ENCODE measurements around the gene TRMT1. TPM values are rescaled to one million over a fixed set of nuclear protein-coding genes. Genes with fewer than 3 reads are reported as not detected.

TRMT1 gene
- total RNA-seq, 4 donors from 2014 or later, result 25.7 to 30.0 (median 28.7) TPM

- H3K27ac ChIP-seq, result peak overlapping the region in 3 of 4 donors; percentile 69 to 89 (median 85)
- H3K36me3 ChIP-seq, result peaks cover 0 to 26% of the 10 kb centered on the region in 2 donors
- H3K27me3 ChIP-seq, result peaks cover 5% of the 10 kb centered on the region
- ATAC-seq, result no peak
- TF ChIP-seq POLR2A (IDR thresholded peaks at IDR 0.05) (no peak), EP300 (IDR thresholded peaks at IDR 0.05) (no peak), POLR2AphosphoS5 (IDR thresholded peaks at IDR 0.05) (no peak), CTCF (IDR thresholded peaks at IDR 0.05) (no peak)
- peak overlapping the region in 1 of 2 donors; percentile 27 for H3K4me3 ChIP-seq
- H3K4me1 ChIP-seq, result peaks cover 0 to 61% (median 11%) of the 10 kb centered on the region in 3 donors
- 83 to 87% methylated on average over 6 to 7 of the region's 13 CpGs for WGBS, 2 donors (ENCODE audit: low coverage in 1 of 2)
- no peaks in the 10 kb centered on the region for H3K9me3 ChIP-seq
These were observed 12.8 kb downstream of the TRMT1 start for GRCh38 chr19:13103581-13104359.

- 0% methylated on average over 2 of the region's 47 CpGs; no CpG with 5 or more reads in 1 of the 2 donors for WGBS, 2 donors (ENCODE audit: low coverage in 1 of 2)
- peak in 1 of 2 donors; percentile 15 for TF ChIP-seq POLR2A (IDR thresholded peaks at IDR 0.05)
- peak in 2 of 4 experiments; percentile 14 to 26 for TF ChIP-seq CTCF (IDR thresholded peaks at IDR 0.05)
- peak; percentile 77 for TF ChIP-seq POLR2AphosphoS5 (IDR thresholded peaks at IDR 0.05)
- no peak for TF ChIP-seq EP300 (IDR thresholded peaks at IDR 0.05)
- peak within 1 kb of the TSS; percentile 6 to 89 (median 82) for H3K27ac ChIP-seq
- no peaks in the 10 kb centered on the region for H3K9me3 ChIP-seq
- peaks cover 0 to 18% of the 10 kb centered on the region in 2 donors for H3K36me3 ChIP-seq
- H3K27me3 ChIP-seq, result peaks cover 7% of the 10 kb centered on the region
- peak; percentile 60 for ATAC-seq
- peaks cover 0 to 70% (median 13%) of the 10 kb centered on the region in 3 donors for H3K4me1 ChIP-seq
- peak within 1 kb of the TSS; percentile 20 to 52 for H3K4me3 ChIP-seq
These were observed 13.6 kb downstream of the TRMT1 start, which contains the start of gene LYL1 for GRCh38 chr19:13102666-13103580. TSS of gene LYL1 (minus strand) at chr19:13102858. CDS start at chr19:13101171, 1,687 bp downstream.

- H3K36me3 ChIP-seq, result peaks cover 0 to 14% of the 10 kb centered on the region in 2 donors
- peak overlapping the region; percentile 20 to 52 for H3K4me3 ChIP-seq
- TF ChIP-seq CTCF (IDR thresholded peaks at IDR 0.05), result no peak
- peaks cover 0 to 76% (median 13%) of the 10 kb centered on the region in 3 donors for H3K4me1 ChIP-seq
- H3K9me3 ChIP-seq, result no peaks in the 10 kb centered on the region
- peak overlapping the region; percentile 6 to 89 (median 77) for H3K27ac ChIP-seq
- peaks cover 12% of the 10 kb centered on the region for H3K27me3 ChIP-seq
- no peak for ATAC-seq
- 24% methylated on average over 2 of the region's 7 CpGs; no CpG with 5 or more reads in 1 of the 2 donors for WGBS, 2 donors (ENCODE audit: low coverage in 1 of 2)
These were observed 14.2 kb downstream of the TRMT1 start for GRCh38 chr19:13102416-13102665.

GRCh38 chr19:13101590-13102415, 14.7 kb downstream of the TRMT1 start:
- Histone ChIP-seq H3K27me3 (peaks cover 13% of the 10 kb centered on the region), H3K4me1 (peaks cover 0 to 79% (median 13%) of the 10 kb centered on the region in 3 donors), H3K27ac (peak overlapping the region in 3 of 4 donors; percentile 80 to 89 (median 85)), H3K4me3 (peak overlapping the region; percentile 20 to 52), H3K9me3 (no peaks in the 10 kb centered on the region), H3K36me3 (peaks cover 0 to 9% of the 10 kb centered on the region in 2 donors)
- ATAC-seq, result no peak
- 75 to 83% methylated on average over 4 to 5 of the region's 7 CpGs for WGBS, 2 donors (ENCODE audit: low coverage in 1 of 2)
- TF ChIP-seq EP300 (IDR thresholded peaks at IDR 0.05) (no peak), CTCF (IDR thresholded peaks at IDR 0.05) (no peak), POLR2AphosphoS5 (IDR thresholded peaks at IDR 0.05) (no peak), POLR2A (IDR thresholded peaks at IDR 0.05) (no peak)

All from gastroesophageal sphincter (tissue), 4 donors.